ENCODE results near the gene AFAP1. TPM values are rescaled to one million over a fixed set of nuclear protein-coding genes. Genes with fewer than 3 reads are reported as not detected.
A peak's percentile ranks its signal among the peaks of the same experiment; 100 is the strongest.

The AFAP1 gene
- total RNA-seq, 4 donors from 2014 or later = 15.8 to 42.9 (median 31.3) TPM

- TF ChIP-seq, protein P1, sequence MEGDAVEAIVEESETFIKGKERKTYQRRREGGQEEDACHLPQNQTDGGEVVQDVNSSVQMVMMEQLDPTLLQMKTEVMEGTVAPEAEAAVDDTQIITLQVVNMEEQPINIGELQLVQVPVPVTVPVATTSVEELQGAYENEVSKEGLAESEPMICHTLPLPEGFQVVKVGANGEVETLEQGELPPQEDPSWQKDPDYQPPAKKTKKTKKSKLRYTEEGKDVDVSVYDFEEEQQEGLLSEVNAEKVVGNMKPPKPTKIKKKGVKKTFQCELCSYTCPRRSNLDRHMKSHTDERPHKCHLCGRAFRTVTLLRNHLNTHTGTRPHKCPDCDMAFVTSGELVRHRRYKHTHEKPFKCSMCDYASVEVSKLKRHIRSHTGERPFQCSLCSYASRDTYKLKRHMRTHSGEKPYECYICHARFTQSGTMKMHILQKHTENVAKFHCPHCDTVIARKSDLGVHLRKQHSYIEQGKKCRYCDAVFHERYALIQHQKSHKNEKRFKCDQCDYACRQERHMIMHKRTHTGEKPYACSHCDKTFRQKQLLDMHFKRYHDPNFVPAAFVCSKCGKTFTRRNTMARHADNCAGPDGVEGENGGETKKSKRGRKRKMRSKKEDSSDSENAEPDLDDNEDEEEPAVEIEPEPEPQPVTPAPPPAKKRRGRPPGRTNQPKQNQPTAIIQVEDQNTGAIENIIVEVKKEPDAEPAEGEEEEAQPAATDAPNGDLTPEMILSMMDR (IDR thresholded peaks at IDR 0.05) = no peak
- TF ChIP-seq POLR2A (IDR thresholded peaks at IDR 0.05) = no peak
- Histone ChIP-seq H3K27ac (peak overlapping the region; percentile 3 to 75 (median 51)), H3K4me1 (peaks cover 0 to 46% (median 0%) of the 10 kb centered on the region in 4 donors), H3K36me3 (peaks cover 0 to 30% (median 0%) of the 10 kb centered on the region in 3 donors), H3K4me3 (no peak overlapping the region), H3K27me3 (no peaks in the 10 kb centered on the region), H3K9me3 (no peaks in the 10 kb centered on the region)
- no peak for DNase-seq
These were observed 128.7 kb downstream of the AFAP1 start for GRCh38 chr4:7810783-7811535.

DNA sequence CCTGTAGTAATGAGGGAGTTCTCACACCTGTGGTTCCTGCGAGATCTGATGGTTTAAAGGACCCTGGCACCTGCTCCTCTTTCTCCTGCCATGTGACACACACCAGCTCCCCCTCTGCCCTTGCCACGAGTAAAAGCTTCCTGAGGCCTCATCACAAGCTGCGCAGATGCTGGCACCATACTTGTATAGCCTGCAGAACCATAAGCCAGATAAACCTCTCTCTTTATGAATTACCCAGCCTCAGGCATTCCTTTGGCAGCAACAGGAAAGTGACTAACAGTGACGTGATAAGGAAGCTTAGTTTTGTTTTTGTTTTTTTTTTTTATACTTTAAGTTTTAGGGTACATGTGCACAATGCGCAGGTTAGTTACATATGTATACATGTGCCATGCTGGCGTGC lies 130.9 kb downstream of the AFAP1 start:
- H3K4me3 ChIP-seq = no peak overlapping the region
- no peak for DNase-seq
- H3K9me3 ChIP-seq = no peaks in the 10 kb centered on the region
- peaks cover 0 to 54% (median 0%) of the 10 kb centered on the region in 4 donors for H3K4me1 ChIP-seq
- H3K27ac ChIP-seq = peak overlapping the region in 1 of 4 donors; percentile 73
- peaks cover 0 to 17% (median 0%) of the 10 kb centered on the region in 3 donors for H3K36me3 ChIP-seq
- TF ChIP-seq, protein P1 (IDR thresholded peaks at IDR 0.05) = no peak
- TF ChIP-seq POLR2A (IDR thresholded peaks at IDR 0.05) = no peak
- no peaks in the 10 kb centered on the region for H3K27me3 ChIP-seq

DNA sequence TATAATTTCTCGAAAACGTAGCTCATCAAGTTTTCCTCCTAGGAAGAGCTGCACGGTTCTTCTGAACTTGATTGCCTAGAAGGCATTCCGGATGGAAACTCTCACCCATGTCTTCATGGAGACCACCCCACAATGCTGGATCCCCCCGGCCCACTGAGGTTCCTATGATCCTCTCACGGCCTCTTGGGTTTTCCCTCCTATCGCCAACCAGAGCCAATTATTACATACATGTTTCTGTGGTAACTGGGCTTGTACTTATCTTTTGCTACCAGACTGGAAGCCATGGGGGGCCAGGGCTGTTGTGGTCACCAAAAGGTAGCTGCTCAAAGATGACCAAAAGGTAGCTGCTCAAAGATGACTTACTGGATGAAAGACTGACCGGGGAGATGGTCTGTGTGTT lies 131.5 kb downstream of the AFAP1 start:
- Histone ChIP-seq H3K36me3 (peaks cover 0 to 17% (median 0%) of the 10 kb centered on the region in 3 donors), H3K9me3 (no peaks in the 10 kb centered on the region), H3K27me3 (no peaks in the 10 kb centered on the region), H3K27ac (peak overlapping the region in 2 of 4 donors; percentile 68 to 73), H3K4me3 (no peak overlapping the region), H3K4me1 (peaks cover 0 to 54% (median 0%) of the 10 kb centered on the region in 4 donors)
- TF ChIP-seq, protein P1 (IDR thresholded peaks at IDR 0.05) = no peak
- TF ChIP-seq POLR2A (IDR thresholded peaks at IDR 0.05) = no peak
- DNase-seq = peak in 1 of 3 donors; percentile 19

DNA sequence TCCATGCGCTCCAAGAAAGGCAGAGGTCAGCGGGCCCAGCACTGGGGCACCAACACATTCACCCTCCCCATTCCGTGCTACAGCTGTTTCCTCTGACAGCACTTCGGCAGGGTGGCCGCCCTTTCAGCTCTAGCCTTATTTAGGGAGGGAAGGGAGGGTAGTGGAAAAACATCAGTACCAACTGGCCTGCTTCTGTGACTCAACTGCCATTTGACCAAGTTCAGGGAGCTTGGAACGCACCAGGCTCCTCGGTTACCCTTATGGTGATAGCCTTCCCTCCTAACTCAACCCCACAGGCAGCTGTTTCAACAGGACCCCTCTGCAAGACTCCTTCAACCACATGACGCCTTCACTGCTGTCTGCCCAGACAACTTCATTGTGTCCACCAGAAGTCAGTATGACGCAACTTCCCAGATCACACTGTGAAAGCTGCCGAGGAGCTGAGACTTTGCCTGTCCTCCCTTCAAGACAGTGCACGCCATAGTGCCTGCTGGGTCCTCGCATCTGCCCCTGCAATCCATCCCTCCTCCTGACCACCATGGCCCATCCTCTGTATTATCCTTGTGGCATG lies 132.2 kb downstream of the AFAP1 start:
- Histone ChIP-seq H3K36me3 (peaks cover 0 to 17% (median 0%) of the 10 kb centered on the region in 3 donors), H3K4me3 (no peak overlapping the region), H3K27ac (peak overlapping the region; percentile 44 to 73 (median 62)), H3K4me1 (peaks cover 0 to 52% (median 0%) of the 10 kb centered on the region in 4 donors), H3K9me3 (no peaks in the 10 kb centered on the region), H3K27me3 (no peaks in the 10 kb centered on the region)
- TF ChIP-seq, protein P1 (IDR thresholded peaks at IDR 0.05) = no peak
- no peak for TF ChIP-seq POLR2A (IDR thresholded peaks at IDR 0.05)
- DNase-seq = no peak

- Histone ChIP-seq H3K4me3 (no peak overlapping the region), H3K36me3 (peaks cover 0 to 17% (median 0%) of the 10 kb centered on the region in 3 donors), H3K4me1 (peaks cover 0 to 43% (median 0%) of the 10 kb centered on the region in 4 donors), H3K27me3 (no peaks in the 10 kb centered on the region), H3K27ac (peak overlapping the region; percentile 44 to 73 (median 62)), H3K9me3 (no peaks in the 10 kb centered on the region)
- peak in 1 of 3 donors; percentile 66 for DNase-seq
- TF ChIP-seq, protein P1 (IDR thresholded peaks at IDR 0.05) = no peak
- no peak for TF ChIP-seq POLR2A (IDR thresholded peaks at IDR 0.05)
These were observed 133.1 kb downstream of the AFAP1 start for GRCh38 chr4:7806338-7807090.

All from Peyer's patch (tissue), 4 donors.